H7 (cell line): ENCODE results near the gene SAMSN1. TPM values are rescaled to one million over a fixed set of nuclear protein-coding genes. Genes with fewer than 3 reads are reported as not detected.
"Not testable (repeated sequence)": the region's sequence is repeated elsewhere in the genome, so short reads cannot be mapped to it uniquely, and the experiment has no call there.

Source experiments
- DNase-seq: peaks from one replicate; pipeline ENCODE4 v3.0.0; 2012
- H3K27me3 ChIP-seq: 2 replicates; pipeline ENCODE4 v1.6.0; 2011; ENCODE audit warnings: mild to moderate bottlenecking, low read length; ENCODE audit not compliant: control insufficient read depth, insufficient read depth
- H3K36me3 ChIP-seq: replicated peaks from 2 replicates; pipeline ENCODE4 v1.5.1; 2011; ENCODE audit warnings: low read length; ENCODE audit not compliant: control insufficient read depth, insufficient read depth
- H3K4me3 ChIP-seq: 2 replicates; pipeline ENCODE4 v1.5.1; 2011; ENCODE audit warnings: low read depth, mild to moderate bottlenecking, control low read depth, low read length, moderate library complexity; ENCODE audit not compliant: insufficient read depth
- total RNA-seq: library from RNA; depleted of rRNA; stranded (reverse); fragments of >200 nt; shearing (Covaris generic); gene quantifications from 2 replicates; pipeline ENCODE4 v1.2.3, GENCODE V29; 2014

SAMSN1 gene
- total RNA-seq, 1 experiment from 2014 or later: 0.90 TPM

DNA sequence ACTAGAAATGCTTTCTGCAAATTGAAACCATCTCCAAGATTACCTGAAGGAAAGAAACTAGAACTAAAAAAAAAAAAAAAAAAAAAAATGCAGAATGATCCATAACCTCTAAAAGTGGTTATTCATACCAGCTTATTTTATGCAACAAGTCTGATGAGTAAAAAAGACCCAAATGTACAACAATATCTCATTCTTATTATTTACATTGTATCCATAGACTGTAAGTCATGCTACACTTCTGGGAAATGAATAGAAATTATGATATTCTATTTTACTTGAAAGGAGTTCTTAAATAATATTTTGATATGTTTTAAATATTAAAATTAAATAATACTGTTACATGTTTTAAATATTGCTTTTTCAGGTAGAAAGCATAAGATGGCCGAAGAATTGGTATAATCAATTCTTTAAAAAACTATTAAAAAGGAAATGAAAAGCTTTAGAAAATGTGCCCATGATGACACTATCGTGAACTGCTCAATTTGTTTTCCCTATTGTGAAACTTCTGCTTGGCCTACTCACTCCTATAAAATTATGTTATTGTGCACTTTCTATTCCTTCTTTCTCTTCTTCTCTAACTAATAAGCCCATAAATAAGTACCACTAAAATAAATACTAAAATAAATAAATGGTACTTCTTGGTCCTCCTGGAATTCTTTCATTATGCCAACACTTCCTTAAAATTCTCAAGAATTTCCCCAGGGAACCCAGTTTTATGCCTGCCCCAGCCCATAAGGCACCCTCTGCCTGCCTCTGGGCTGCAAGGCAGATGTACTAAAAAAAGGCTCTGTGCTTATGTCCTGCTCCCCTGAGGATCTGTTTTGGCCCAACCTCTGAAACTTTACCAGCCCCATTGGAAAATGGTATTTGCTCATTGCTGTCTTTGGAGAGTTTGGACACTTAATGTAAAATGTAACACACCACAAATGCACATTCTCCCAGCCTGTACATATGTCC is 18.1 kb downstream of the SAMSN1 start:
- DNase-seq: no peak
- H3K27me3 ChIP-seq: no peaks in the 10 kb centered on the region
- H3K36me3 ChIP-seq: no peaks in the 10 kb centered on the region
- H3K4me3 ChIP-seq: no peak overlapping the region

DNA sequence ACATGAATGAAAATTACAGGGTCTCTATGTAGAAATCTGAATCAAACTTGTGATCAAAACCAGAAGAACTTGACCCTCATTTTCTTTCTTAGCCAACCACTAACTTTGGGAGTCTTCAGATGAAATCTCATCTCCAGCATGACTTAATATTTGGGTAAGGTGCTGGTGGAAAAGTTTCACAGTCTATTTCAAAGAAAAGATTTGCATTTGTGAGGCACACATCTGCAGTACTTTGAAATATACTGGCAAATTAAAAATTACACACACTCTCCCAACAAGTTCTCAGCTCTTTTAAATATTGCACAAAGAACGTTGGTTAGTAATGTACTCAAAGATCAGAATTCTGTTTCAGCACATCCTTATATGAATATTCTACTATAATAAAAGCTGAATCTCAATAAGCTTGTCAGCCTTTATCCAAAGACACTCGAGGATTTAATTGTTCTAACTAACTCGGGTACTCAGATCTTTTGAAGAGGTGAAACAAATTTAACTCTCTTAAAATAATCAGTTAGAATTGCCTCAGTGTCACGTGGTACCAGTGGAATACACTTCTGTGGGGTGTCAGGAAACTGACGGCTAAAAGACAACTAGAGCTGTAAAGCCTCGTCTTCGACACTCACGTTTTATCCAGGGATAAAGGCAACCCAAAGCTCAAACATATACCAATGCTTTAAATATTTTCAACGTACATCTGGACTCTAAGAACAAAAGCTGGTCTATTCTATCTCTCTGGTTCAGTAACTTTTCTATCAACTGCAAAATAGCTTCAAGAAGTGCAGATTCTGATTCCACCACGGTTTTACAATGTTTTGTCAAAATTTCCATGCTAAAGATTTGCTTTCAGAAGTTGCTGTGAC is 19.0 kb downstream of the SAMSN1 start:
- DNase-seq: no peak
- no peaks in the 10 kb centered on the region for H3K27me3 ChIP-seq

DNA sequence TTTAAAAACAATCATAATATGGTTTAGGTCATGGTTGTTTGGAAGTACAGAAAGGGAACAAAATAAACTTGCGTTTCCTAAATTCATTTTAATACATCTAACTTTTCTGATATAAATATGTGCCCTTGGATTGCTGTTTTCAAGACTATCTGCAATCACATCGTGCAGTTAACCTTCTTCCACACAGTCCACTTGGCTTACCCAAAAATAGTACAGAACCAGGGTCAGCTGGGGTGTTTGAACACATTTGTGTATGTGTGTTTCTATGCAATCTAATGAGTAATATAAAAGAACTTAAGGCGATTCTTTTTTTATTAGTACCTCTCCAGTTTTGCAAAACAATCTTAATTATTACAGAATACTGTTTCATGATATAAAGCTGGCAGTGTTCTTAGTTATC is 19.9 kb downstream of the SAMSN1 start:
- no peak for DNase-seq
- H3K36me3 ChIP-seq: no peaks in the 10 kb centered on the region
- no peak overlapping the region for H3K4me3 ChIP-seq
- no peaks in the 10 kb centered on the region for H3K27me3 ChIP-seq

More for the DNA sequence above, 19.0 kb downstream of the SAMSN1 start:
- Histone ChIP-seq H3K4me3 (no peak overlapping the region), H3K36me3 (no peaks in the 10 kb centered on the region)

DNA sequence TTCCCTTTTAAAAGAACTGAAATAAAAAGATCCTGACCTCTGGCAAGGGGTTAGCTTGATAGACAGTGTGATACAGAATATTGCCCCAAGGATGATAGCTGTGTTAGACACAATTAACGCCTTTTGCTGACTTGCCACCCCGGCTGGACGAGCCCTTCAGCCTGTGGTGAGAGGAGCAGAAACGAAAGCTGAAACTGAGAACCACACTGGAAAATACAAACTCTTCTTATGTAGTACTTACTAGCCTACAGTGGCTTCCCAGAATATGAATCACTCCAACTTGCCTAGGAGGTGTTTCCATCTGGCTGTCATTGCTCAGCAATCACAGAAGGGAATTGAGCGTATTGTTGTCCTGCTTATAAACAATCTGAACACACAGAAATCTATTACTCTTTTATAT is 22.9 kb downstream of the SAMSN1 start:
- Histone ChIP-seq H3K36me3 (no peaks in the 10 kb centered on the region), H3K27me3 (no peaks in the 10 kb centered on the region), H3K4me3 (no peak overlapping the region)
- no peak for DNase-seq

DNA sequence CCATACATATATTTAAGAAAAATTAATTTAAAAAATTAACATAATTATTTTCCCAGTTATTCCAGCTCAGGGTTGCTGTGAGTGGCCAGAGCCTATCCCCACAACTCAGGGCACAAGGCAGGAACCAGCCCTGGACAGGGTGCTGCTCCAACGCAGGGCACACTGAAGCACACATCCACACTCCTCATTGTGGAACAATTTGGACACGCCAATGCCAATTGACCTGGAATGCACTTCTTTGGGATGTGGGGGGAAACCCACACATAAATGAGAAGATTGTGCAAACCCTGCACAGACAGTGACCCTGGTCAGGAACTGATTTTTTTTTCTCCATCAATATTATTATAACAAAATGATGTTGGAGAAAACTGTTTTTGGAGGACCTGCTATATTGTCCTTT is 23.4 kb downstream of the SAMSN1 start:
- Histone ChIP-seq H3K27me3 (no peaks in the 10 kb centered on the region), H3K4me3 (no peak overlapping the region), H3K36me3 (no peaks in the 10 kb centered on the region)
- DNase-seq: no peak

DNA sequence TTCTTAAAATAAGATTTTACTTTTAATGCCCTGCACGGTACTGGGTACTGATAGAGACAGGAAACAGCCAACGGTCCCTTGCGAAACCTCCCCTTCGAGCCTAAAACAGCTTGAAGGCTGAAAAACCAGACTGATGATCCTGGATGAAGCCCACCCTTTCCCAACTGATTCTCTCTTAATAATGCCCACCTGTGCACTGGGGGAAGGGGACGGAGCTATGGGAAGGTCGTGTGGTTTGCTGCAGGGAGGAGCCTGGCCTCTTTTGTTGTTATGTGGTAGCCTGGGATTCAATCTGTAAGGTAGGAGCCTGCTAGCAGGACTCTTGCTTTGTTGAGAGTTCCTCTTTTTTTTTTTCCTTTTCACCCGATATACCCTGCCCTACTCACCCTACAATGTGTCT is 25.6 kb downstream of the SAMSN1 start:
- Histone ChIP-seq H3K27me3 (no peaks in the 10 kb centered on the region), H3K4me3 (no peak overlapping the region), H3K36me3 (no peaks in the 10 kb centered on the region)
- DNase-seq: no peak

DNA sequence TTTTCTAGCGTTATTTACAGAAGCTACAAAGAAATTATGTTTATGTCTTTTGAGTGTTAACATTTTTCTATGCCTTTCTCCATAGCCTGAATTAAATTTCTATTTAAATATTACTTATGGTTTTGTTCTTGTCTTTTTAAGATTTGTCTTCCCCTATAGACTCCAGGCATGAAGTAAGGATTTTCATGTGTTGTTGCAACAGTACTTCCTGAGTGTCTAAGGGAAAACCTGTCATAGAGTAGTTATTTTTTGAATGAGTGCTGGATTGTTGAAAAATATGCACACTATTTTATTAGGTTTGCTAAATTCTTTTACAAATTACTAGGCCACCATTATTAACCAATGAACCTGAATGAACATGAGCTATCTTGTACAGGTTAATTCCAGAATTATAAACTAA is 27.1 kb downstream of the SAMSN1 start:
- no peaks in the 10 kb centered on the region for H3K36me3 ChIP-seq
- H3K27me3 ChIP-seq: no peaks in the 10 kb centered on the region
- H3K4me3 ChIP-seq: no peak overlapping the region
- DNase-seq: no peak

DNA sequence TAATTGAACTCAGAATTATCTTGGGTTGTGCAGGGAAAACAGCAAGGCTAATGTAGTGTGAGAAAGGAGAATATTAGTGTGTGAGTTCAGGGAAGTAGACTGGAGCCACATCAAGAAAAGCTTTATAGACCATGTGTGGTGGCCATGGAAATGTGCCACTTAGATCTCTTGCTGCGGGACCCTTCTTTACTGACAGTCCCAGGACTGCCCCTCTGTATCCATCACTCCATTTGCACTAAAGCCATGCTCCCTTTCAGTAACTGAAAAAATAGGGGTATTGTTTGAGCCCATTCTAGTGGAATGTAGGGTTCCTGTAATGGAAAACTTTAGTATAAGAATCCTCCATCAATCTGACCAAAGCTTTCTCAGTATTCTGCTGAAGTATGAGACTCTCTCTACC is 32.3 kb downstream of the SAMSN1 start:
- Histone ChIP-seq H3K4me3 (no peak overlapping the region), H3K36me3 (no peaks in the 10 kb centered on the region), H3K27me3 (no peaks in the 10 kb centered on the region)
- DNase-seq: no peak

DNA sequence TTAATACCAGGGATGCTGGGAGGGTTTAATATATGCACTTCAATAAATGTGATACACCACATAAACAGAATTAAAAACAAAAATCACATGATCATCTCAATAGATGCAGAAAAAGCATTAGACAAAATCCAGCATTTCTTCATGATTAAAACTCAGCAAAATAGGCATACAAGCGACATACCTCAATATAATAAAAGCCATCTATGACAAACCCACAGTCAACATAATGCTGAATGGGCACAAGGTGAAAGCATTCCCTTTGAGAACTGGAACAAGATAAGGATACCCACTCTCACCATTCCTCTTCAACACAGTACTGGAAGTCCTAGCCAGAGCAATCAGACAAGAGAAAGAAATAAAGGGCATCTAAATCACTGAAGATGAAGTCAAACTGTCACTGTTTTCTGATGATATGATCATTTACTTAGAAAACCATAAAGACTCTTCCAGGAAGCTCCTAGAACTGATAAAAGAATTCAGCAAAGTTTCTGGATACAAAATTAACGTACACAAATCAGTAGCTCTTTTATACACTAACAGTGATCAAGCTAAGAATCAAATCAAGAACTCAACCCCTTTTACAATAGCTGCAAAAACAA is 39.2 kb downstream of the SAMSN1 start:
- H3K4me3 ChIP-seq, H3K27me3 ChIP-seq, H3K36me3 ChIP-seq, DNase-seq: not testable (repeated sequence)

DNA sequence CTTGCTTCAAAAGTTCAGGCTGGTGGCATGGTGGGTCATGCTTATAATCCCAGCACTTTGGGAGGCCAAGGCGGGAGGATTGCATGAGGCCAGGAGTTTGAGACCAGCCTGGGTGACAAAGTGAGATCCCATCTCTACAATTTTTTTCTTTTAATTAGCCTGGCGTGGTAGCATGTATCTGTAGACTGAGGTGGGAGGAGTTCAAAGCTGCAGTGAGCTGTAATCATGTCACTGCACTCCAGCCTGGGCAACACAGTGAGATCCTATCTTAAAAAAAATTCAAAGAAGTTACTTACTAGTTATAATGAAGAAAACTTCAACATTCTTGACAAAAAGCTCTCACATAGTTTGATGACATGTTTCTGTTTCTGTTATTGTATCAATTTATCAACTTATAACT is 45.2 kb downstream of the SAMSN1 start:
- Histone ChIP-seq H3K4me3 (no peak overlapping the region), H3K27me3 (no peaks in the 10 kb centered on the region), H3K36me3 (no peaks in the 10 kb centered on the region)
- no peak for DNase-seq

DNA sequence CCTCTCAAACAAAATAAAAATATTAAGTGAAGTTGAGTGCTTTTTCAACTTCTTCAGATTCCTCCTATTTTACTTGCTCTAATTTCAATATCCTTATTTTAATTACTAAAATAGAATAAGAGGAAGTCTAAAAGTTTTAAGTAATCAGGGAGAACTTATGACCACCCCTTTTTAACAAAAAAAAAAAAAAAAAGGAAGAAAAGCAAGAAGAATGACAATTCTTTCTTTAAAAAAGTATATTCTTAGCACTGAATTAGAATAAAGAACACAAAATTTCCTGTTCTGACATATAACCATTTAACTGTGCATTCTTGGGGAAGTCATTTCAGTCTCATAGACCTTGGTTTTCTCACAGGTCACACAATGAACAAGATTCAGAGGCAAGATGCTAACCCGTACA is 46.8 kb downstream of the SAMSN1 start:
- no peak for DNase-seq
- Histone ChIP-seq H3K27me3 (no peaks in the 10 kb centered on the region), H3K4me3 (no peak overlapping the region), H3K36me3 (no peaks in the 10 kb centered on the region)

DNA sequence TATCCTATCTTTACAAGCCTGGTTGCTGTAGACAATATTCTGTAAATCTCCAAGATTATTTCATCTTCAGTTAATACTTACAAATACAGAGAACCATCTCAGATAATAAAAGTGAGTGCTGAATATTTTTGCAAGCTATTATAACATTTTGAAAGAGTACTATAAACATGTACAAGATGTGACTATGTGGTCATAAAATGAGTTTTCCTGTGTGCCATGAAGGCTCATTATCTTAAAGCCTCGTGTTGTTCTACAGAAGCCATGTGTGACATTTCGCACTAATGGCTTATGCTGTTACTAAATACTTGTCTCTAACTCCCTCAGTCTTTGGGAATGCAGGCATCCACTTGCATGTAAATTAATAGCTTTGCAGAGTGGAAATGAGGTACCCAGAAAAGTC is 48.3 kb downstream of the SAMSN1 start:
- Histone ChIP-seq H3K36me3 (no peaks in the 10 kb centered on the region), H3K4me3 (no peak overlapping the region), H3K27me3 (no peaks in the 10 kb centered on the region)
- DNase-seq: peak; percentile 8

DNA sequence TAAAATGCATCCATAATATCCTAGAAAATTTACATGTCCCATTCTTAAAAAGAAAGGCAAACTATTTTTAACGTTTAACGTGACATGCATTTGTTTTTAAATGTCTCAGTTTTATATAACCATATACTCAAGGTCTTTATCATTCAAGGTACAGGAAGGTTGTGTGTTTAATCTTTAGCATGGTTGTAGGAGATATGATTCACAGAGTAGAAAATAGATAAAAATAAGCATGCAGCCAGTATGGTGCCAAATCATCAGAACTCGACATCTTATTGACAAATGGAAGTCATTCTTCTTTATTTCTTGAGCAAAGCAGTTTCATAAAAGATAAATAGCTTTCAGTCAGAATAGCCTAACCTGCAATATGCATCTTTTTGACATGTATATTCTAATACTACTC is 51.0 kb downstream of the SAMSN1 start:
- DNase-seq: no peak
- no peak overlapping the region for H3K4me3 ChIP-seq
- no peaks in the 10 kb centered on the region for H3K27me3 ChIP-seq
- H3K36me3 ChIP-seq: no peaks in the 10 kb centered on the region

DNA sequence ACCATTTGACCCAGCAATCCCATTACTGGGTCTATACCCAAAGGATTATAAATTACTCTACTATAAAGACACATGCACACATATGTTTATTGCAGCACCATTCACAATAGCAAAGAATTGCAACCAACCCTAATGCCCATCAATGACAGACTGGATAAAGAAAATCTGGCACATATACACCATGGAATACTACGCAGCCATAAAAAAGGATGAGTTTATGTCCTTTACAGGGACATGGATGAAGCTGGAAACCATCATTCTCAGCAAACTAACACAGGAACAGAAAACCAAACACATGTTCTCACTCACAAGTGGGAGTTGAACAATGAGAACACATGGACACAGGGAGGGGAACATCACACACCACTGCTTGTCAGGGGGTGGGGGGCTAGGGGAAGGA is 51.9 kb downstream of the SAMSN1 start:
- DNase-seq, H3K36me3 ChIP-seq, H3K4me3 ChIP-seq, H3K27me3 ChIP-seq: not testable (repeated sequence)

DNA sequence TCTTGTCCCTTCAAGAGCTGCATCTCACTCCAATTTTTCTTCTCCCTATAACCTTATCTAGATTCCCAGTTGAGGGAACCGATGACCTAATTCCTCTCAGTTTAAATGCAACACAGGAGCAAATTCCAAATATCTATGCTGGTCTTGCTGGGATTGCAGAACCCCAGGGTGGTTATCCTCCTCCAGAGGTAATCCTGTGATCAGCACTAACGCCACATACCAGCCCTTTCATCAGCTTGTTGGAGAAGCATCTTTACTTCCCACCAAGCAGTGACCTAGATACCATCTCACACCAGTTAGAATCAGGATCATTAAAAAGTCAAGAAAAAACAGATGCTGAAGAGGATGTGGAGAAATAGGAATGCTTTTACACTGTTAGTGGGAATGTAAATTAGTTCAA is 52.4 kb downstream of the SAMSN1 start:
- no peaks in the 10 kb centered on the region for H3K27me3 ChIP-seq
- H3K4me3 ChIP-seq: no peak overlapping the region
- DNase-seq: no peak
- H3K36me3 ChIP-seq: no peaks in the 10 kb centered on the region
